Measurements from ENCODE around the gene MAPK7. TPM values are rescaled to one million over a fixed set of nuclear protein-coding genes. Genes with fewer than 3 reads are reported as not detected.
A peak's percentile ranks its signal among the peaks of the same experiment; 100 is the strongest.

The MAPK7 gene
- total and polyA plus RNA-seq, 9 of the 15 experiments (the other 6 are each of a cell fraction or from before 2014, with no cell fraction given): 0.46 to 7.5 (median 2.5) TPM

DNA sequence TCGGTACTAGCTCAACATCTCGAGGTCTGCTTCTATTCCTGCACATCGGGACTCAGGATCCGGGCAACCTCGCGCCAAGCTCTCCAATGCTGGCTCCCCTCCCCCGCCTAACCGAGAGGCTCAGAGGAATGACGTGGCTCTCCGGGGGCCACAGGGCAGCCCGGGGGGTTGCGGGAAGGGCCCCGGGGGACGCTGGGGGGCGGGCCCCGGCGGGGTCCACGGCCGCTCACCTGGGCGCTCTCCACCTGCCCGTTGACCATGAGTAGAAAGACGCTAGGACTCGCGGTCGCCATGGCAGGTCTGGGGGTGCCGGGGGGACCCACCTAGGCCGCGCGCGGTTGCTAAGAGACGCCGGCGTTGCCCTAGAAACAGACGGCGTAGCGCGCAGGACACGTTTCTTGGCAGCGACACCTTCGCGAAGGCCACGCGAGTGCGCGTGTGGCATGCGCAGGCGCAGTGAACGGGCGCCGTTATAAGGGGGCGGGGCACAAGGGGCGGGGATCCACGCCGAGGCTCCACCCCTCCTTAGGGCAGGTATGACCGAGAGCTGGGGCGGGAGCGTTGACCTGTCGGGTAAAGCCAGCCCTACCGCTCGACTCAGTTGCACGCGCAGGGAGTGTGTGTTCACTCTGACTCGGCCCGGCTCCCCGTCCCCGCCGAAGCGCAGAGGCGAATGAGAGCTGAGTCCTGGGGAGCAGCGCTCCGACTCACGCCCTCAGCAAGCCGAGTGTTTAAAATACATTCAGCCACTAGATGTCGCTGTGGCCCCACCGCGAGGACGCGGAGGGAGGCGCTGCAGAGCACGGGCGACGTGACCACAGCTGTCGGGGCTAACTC lies 15.8 kb upstream of the MAPK7 start, which contains the start of gene B9D1 (continued):
- TF ChIP-seq STAT5B (CRISPR knock-in tag; IDR thresholded peaks at IDR 0.05) (no peak), FOSL1 (tag; conservative IDR thresholded peaks at IDR 0.05) (peak; percentile 46; the same call in 1 of the 2 replicates), NRF1 (conservative IDR thresholded peaks at IDR 0.05 in 1 of 2, IDR thresholded peaks at IDR 0.05 in 1 of 2) (peak; percentile 96 to 97), PURB (CRISPR knock-in tag; IDR thresholded peaks at IDR 0.05; ENCODE audit: low read depth) (no peak), NFIX (CRISPR knock-in tag; IDR thresholded peaks at IDR 0.05; ENCODE audit: low read depth) (no peak), SMAD2 (IDR thresholded peaks at IDR 0.05; ENCODE audit: low read depth, low read length) (no peak), ZC3H8 (IDR thresholded peaks at IDR 0.05) (no peak), ATF2 (CRISPR knock-in tag; IDR thresholded peaks at IDR 0.05) (no peak), FOXJ3 (CRISPR knock-in tag; IDR thresholded peaks at IDR 0.05) (no peak), PHF8 (IDR thresholded peaks at IDR 0.05; ENCODE audit: borderline replicate concordance, low read length) (peak; percentile 54; the same call in 1 of the 2 replicates), RBM15 (IDR thresholded peaks at IDR 0.05; ENCODE audit: insufficient read depth, low read length) (no peak), CEBPG (CRISPR knock-in tag; IDR thresholded peaks at IDR 0.05) (no peak), CEBPG (tag; conservative IDR thresholded peaks at IDR 0.05 in 1 of 2, IDR thresholded peaks at IDR 0.05 in 1 of 2) (no peak), POLR3G (IDR thresholded peaks at IDR 0.05; ENCODE audit: extremely low read depth, insufficient read length, insufficient replicate concordance) (no peak), HOXB6 (CRISPR knock-in tag; IDR thresholded peaks at IDR 0.05; ENCODE audit: borderline replicate concordance) (no peak), CREB3 (tag; conservative IDR thresholded peaks at IDR 0.05; ENCODE audit: low read depth) (no peak), HDAC8 (tag; IDR thresholded peaks at IDR 0.05) (no peak), ZNF764 (CRISPR knock-in tag; IDR thresholded peaks at IDR 0.05; ENCODE audit: low read depth) (no peak), ZNF184 (CRISPR knock-in tag; IDR thresholded peaks at IDR 0.05) (no peak), POLR2A (conservative IDR thresholded peaks at IDR 0.05) (peak; percentile 56; the same call in 1 of the 2 replicates), ELF1 (tag; IDR thresholded peaks at IDR 0.05) (no peak)
- TF ChIP-seq, protein P1, sequence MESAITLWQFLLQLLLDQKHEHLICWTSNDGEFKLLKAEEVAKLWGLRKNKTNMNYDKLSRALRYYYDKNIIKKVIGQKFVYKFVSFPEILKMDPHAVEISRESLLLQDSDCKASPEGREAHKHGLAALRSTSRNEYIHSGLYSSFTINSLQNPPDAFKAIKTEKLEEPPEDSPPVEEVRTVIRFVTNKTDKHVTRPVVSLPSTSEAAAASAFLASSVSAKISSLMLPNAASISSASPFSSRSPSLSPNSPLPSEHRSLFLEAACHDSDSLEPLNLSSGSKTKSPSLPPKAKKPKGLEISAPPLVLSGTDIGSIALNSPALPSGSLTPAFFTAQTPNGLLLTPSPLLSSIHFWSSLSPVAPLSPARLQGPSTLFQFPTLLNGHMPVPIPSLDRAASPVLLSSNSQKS (CRISPR knock-in tag; IDR thresholded peaks at IDR 0.05): no peak
- TF ChIP-seq, protein P2, sequence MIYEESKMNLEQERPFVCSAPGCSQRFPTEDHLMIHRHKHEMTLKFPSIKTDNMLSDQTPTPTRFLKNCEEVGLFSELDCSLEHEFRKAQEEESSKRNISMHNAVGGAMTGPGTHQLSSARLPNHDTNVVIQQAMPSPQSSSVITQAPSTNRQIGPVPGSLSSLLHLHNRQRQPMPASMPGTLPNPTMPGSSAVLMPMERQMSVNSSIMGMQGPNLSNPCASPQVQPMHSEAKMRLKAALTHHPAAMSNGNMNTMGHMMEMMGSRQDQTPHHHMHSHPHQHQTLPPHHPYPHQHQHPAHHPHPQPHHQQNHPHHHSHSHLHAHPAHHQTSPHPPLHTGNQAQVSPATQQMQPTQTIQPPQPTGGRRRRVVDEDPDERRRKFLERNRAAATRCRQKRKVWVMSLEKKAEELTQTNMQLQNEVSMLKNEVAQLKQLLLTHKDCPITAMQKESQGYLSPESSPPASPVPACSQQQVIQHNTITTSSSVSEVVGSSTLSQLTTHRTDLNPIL (CRISPR knock-in tag; IDR thresholded peaks at IDR 0.05): no peak

Measured in K562 (cell line).